Camera-type eye (tissue), 1 donor: ENCODE measurements around the gene POU6F2. TPM values are rescaled to one million over a fixed set of nuclear protein-coding genes. Genes with fewer than 3 reads are reported as not detected.

Experiments used
- total RNA-seq: library from RNA; depleted of rRNA; stranded (reverse); fragments of >200 nt; gene quantifications from one replicate; pipeline ENCODE4 v1.2.3, GENCODE V29; 2014

Gene POU6F2, protein sequence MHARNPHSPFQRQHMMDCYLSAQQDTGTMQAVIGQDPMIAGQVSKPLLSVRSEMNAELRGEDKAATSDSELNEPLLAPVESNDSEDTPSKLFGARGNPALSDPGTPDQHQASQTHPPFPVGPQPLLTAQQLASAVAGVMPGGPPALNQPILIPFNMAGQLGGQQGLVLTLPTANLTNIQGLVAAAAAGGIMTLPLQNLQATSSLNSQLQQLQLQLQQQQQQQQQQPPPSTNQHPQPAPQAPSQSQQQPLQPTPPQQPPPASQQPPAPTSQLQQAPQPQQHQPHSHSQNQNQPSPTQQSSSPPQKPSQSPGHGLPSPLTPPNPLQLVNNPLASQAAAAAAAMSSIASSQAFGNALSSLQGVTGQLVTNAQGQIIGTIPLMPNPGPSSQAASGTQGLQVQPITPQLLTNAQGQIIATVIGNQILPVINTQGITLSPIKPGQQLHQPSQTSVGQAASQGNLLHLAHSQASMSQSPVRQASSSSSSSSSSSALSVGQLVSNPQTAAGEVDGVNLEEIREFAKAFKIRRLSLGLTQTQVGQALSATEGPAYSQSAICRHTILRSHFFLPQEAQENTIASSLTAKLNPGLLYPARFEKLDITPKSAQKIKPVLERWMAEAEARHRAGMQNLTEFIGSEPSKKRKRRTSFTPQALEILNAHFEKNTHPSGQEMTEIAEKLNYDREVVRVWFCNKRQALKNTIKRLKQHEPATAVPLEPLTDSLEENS
- 3.7 TPM for total RNA-seq

DNA sequence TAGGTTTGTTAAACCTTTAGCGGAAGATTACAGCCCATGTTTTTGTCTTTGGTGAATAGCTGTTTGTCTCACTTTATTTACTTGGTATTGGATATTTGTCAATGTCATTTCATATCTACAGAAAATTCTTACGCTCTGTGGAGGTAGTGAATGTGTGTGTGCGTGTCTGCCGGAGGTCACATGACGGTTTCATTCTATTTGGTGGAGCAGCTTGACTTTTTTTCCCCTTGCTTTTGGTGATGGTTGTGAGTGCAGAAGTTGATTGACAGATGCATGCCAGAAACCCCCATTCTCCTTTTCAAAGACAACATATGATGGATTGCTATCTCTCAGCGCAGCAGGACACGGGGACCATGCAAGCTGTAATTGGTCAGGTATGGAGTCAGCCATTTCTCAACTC lies at the start of gene POU6F2:
Gene POU6F2 (plus strand): TSS at position 225 of the 400 bp plus-strand sequence. CDS start 45 bp downstream, at position 270.

Other genes with a start within 250 kb of the POU6F2 start
- 127 TPM for gene VPS41, start 68.7 kb upstream of the POU6F2 start, total RNA-seq